Measurements from ENCODE around the gene AUTS2. TPM values are rescaled to one million over a fixed set of nuclear protein-coding genes. Genes with fewer than 3 reads are reported as not detected.

AUTS2 gene
- total RNA-seq, 5 donors from 2014 or later (not counting 1 experiment from before 2014, with no cell fraction given), result 10.6 to 66.2 (median 37.6) TPM

DNA sequence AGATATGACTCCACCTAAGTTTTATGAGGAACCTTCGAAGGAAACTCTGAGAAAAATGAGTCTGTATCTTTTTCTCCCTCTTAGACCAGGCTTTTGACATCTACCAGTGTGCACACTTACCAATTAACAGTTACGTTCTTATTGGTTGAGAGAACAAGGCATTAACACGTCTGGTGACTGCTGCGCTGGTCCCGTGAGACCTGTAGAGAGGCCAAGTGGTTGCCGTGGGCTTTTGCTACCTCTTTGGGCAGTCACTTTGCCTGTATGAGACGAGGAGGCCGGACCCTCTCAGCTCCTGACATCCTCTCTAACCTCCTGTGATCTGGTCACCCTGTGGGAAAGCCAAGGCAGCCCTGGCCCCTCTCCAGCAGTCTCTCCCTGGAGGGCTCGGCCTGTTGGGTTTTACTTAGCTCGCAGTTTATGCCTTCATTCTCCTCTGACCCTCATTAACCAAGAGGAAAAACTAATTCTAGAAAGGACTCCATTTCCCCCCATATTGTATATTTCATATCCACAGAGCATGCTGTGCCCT lies 1019.8 kb downstream of the AUTS2 start:
- DNase-seq (no peak), ATAC-seq (replicated peaks in 1 of 4) (no peak)
- Histone ChIP-seq H3K9me3 (no peaks in the 10 kb centered on the region), H3K27ac (ENCODE audit: low read length) (no peak overlapping the region), H3K27me3 (replicated peaks in 1 of 2; ENCODE audit: control insufficient read depth in 2 of 2, extremely low read depth in 1 of 2, insufficient read depth in 2 of 2, low read length in 1 of 2) (peaks cover 0 to 2% of the 10 kb centered on the region in 2 experiments), H3K4me1 (ENCODE audit: control insufficient read depth in 1 of 2, extremely low read depth in 1 of 2, insufficient read depth in 2 of 2, low read length in 2 of 2) (peaks cover 0 to 3% of the 10 kb centered on the region in 2 experiments), H3K36me3 (ENCODE audit: control insufficient read depth in 2 of 2, extremely low read depth in 1 of 2, insufficient read depth in 1 of 2, low read length in 1 of 2) (no peaks in the 10 kb centered on the region), H3K4me3 (ENCODE audit: control insufficient read depth in 1 of 2, extremely low read depth in 1 of 2, low read length in 1 of 2) (no peak overlapping the region)
- ChIA-PET POLR2A (no interaction called here), CTCF (no interaction called here)
- WGBS (ENCODE audit: insufficient coverage), result 84% methylated on average over 6 of the region's 10 CpGs
- H3K4me1 Mint-ChIP-seq, result no peaks in the 10 kb centered on the region
- H3K27me3 Mint-ChIP-seq, result no peaks in the 10 kb centered on the region
- H3K4me3 Mint-ChIP-seq, result no peak overlapping the region
- no peak overlapping the region for H3K27ac Mint-ChIP-seq
- H3K9me3 Mint-ChIP-seq, result no peaks in the 10 kb centered on the region
- H3K36me3 Mint-ChIP-seq, result no peaks in the 10 kb centered on the region

DNA sequence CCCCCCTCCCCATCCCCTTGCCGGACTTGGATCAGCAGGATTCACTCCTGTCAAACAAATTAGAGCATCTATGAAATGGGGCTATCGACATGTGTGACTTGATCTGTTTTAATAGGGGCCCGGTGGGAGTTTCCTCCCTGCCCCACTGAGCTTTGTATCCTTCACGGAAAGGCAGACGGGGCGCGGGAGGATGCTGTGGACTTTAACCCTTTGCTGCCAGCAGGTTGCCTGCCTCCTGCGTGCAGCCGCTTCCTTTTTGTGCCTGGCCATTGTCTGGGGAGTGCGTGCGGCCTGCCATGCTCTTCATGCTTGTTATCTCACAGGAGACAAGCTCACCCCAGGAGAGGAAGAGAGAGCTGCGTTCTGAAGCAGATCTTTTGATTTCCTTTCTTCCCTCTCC lies 1020.9 kb downstream of the AUTS2 start:
- Mint-ChIP-seq H3K27ac (no peak overlapping the region), H3K9me3 (no peaks in the 10 kb centered on the region), H3K4me1 (no peaks in the 10 kb centered on the region), H3K4me3 (no peak overlapping the region), H3K27me3 (no peaks in the 10 kb centered on the region), H3K36me3 (no peaks in the 10 kb centered on the region)
- WGBS (ENCODE audit: insufficient coverage), result 95% methylated on average over 9 of the region's 12 CpGs
- no peaks in the 10 kb centered on the region for H3K27me3 ChIP-seq (replicated peaks in 1 of 2; ENCODE audit: control insufficient read depth in 2 of 2, extremely low read depth in 1 of 2, insufficient read depth in 2 of 2, low read length in 1 of 2)
- no peaks in the 10 kb centered on the region for H3K9me3 ChIP-seq
- H3K4me1 ChIP-seq (ENCODE audit: control insufficient read depth in 1 of 2, extremely low read depth in 1 of 2, insufficient read depth in 2 of 2, low read length in 2 of 2), result peaks cover 0 to 3% of the 10 kb centered on the region in 2 experiments
- ATAC-seq (replicated peaks in 1 of 4) (no peak), DNase-seq (no peak)
- ChIA-PET POLR2A (no interaction called here), CTCF (interaction anchor here (0.6 to 0.9 kb wide), 3 partner anchors 79 to 214 kb away, joined by 4 to 8 read pairs (median 4); no protein-coding TSS in a partner anchor)
- no peak overlapping the region for H3K27ac ChIP-seq (ENCODE audit: low read length)
- H3K36me3 ChIP-seq (ENCODE audit: control insufficient read depth in 2 of 2, extremely low read depth in 1 of 2, insufficient read depth in 1 of 2, low read length in 1 of 2), result no peaks in the 10 kb centered on the region
- H3K4me3 ChIP-seq (ENCODE audit: control insufficient read depth in 1 of 2, extremely low read depth in 1 of 2, low read length in 1 of 2), result no peak overlapping the region

DNA sequence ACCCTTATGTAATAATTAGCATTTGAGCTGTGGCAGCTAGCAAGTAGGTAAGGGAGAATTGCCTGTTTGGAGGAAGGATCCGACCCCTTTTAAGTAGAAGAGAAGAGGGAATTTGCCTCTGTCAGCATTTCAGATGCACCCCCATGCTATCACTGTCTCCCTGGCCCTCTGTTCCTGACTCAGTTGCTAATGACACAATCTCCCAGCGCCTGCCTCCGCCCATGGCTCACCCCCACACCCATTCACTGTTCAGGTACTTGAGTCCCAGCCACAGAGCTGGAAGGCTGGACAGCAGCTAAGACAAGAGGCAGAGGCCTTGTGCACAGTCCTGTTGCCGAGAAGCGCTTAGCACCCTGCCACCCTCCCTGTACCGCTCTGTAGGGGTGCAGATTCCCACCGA lies 1021.4 kb downstream of the AUTS2 start:
- no peaks in the 10 kb centered on the region for H3K36me3 Mint-ChIP-seq
- no peak overlapping the region for H3K27ac Mint-ChIP-seq
- DNase-seq (no peak), ATAC-seq (replicated peaks in 1 of 4) (no peak)
- H3K9me3 Mint-ChIP-seq, result no peaks in the 10 kb centered on the region
- no peaks in the 10 kb centered on the region for H3K27me3 ChIP-seq (replicated peaks in 1 of 2; ENCODE audit: control insufficient read depth in 2 of 2, extremely low read depth in 1 of 2, insufficient read depth in 2 of 2, low read length in 1 of 2)
- H3K27ac ChIP-seq (ENCODE audit: low read length), result no peak overlapping the region
- H3K36me3 ChIP-seq (ENCODE audit: control insufficient read depth in 2 of 2, extremely low read depth in 1 of 2, insufficient read depth in 1 of 2, low read length in 1 of 2), result no peaks in the 10 kb centered on the region
- no peaks in the 10 kb centered on the region for H3K4me1 ChIP-seq (ENCODE audit: control insufficient read depth in 1 of 2, extremely low read depth in 1 of 2, insufficient read depth in 2 of 2, low read length in 2 of 2)
- H3K4me3 Mint-ChIP-seq, result no peak overlapping the region
- H3K4me3 ChIP-seq (ENCODE audit: control insufficient read depth in 1 of 2, extremely low read depth in 1 of 2, low read length in 1 of 2), result no peak overlapping the region
- CTCF ChIA-PET, result interaction anchor here (0.5 to 0.9 kb wide), 4 partner anchors 79 to 215 kb away, joined by 3 to 8 read pairs (median 4); no protein-coding TSS in a partner anchor
- POLR2A ChIA-PET, result no interaction called here
- WGBS (ENCODE audit: insufficient coverage), result 93% methylated on average over 6 of the region's 7 CpGs
- no peaks in the 10 kb centered on the region for H3K4me1 Mint-ChIP-seq
- H3K27me3 Mint-ChIP-seq, result no peaks in the 10 kb centered on the region
- no peaks in the 10 kb centered on the region for H3K9me3 ChIP-seq

DNA sequence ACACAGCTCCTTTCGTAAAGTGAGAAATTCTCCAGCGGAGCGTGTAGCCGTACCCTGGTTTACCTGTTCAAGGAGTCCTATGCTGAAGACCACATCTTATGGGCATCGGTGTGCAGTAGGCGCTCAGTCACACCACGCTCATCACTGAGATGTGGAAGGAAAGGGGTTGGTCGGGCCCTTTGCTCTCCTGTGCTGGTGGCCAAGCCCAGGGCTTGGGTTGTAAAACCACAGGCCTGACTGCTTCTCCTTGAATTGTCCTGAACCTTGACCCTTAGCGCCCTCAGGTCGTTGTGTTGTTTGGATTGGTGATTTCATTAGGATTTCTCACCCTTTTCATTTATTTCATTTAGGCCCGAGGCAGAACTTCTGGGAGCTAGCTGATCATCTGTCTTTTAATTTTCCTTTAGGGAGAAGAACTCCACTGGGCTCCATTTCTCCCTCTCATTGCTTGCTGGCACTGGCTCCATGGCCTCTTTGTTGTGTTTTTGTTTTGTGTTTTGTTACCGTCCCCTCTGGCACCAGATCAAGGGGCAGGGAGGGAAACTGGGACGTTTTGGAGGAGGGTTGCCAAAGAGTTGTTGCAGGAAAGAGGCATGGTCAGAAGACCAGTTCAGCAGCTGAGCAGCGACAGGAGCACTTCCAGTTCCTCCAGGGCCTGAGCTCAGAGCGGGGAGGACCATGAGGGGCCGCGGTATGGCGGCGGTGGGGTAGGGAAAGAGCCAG lies 1022.2 kb downstream of the AUTS2 start:
- H3K4me1 Mint-ChIP-seq, result no peaks in the 10 kb centered on the region
- no peaks in the 10 kb centered on the region for H3K4me1 ChIP-seq (ENCODE audit: control insufficient read depth in 1 of 2, extremely low read depth in 1 of 2, insufficient read depth in 2 of 2, low read length in 2 of 2)
- CTCF ChIA-PET, result no interaction called here
- 95% methylated on average over 14 of the region's 19 CpGs for WGBS (ENCODE audit: insufficient coverage)
- no peaks in the 10 kb centered on the region for H3K9me3 ChIP-seq
- H3K27ac Mint-ChIP-seq, result no peak overlapping the region
- no peaks in the 10 kb centered on the region for H3K36me3 Mint-ChIP-seq
- no peak overlapping the region for H3K4me3 ChIP-seq (ENCODE audit: control insufficient read depth in 1 of 2, extremely low read depth in 1 of 2, low read length in 1 of 2)
- H3K9me3 Mint-ChIP-seq, result no peaks in the 10 kb centered on the region
- H3K36me3 ChIP-seq (ENCODE audit: control insufficient read depth in 2 of 2, extremely low read depth in 1 of 2, insufficient read depth in 1 of 2, low read length in 1 of 2), result no peaks in the 10 kb centered on the region
- ATAC-seq (replicated peaks in 1 of 4) (no peak), DNase-seq (no peak)
- H3K27me3 ChIP-seq (replicated peaks in 1 of 2; ENCODE audit: control insufficient read depth in 2 of 2, extremely low read depth in 1 of 2, insufficient read depth in 2 of 2, low read length in 1 of 2), result no peaks in the 10 kb centered on the region
- POLR2A ChIA-PET, result no interaction called here
- H3K4me3 Mint-ChIP-seq, result no peak overlapping the region
- H3K27ac ChIP-seq (ENCODE audit: low read length), result no peak overlapping the region
- no peaks in the 10 kb centered on the region for H3K27me3 Mint-ChIP-seq

DNA sequence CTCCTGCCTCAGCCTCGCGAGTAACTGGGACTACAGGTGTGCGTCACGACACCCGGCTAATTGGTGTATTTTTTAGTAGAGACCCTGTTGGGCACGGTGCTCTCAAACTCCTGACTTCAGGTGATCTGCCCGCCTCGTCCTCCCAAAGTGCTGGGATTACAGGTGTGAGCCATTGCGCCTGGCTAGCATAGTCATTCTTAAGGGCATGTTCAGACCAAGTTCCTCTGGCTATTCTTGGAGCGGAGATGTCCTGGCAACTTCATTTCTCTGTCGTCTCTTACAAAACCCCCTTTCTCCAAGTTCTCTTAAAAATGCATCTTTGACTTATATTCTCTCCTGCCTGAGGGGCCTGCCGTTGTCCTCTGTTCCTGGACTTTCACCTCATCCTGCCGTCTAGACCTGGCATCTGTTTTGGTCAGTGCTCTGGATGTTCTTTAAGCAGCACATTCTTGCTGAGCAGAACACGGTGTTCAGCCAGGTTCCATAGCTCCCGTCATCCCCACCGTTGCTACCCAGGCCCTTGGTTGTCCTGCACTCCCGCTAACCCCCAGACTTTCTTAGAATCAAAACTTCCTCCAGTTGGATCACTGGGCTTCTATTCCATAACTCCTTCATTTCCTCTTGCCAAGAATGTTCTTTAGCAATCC lies 1023.8 kb downstream of the AUTS2 start:
- ATAC-seq (replicated peaks in 1 of 4), result no peak
- POLR2A ChIA-PET, result no interaction called here
- Histone ChIP-seq H3K36me3 (ENCODE audit: control insufficient read depth in 2 of 2, extremely low read depth in 1 of 2, insufficient read depth in 1 of 2, low read length in 1 of 2) (no peaks in the 10 kb centered on the region), H3K4me3 (ENCODE audit: control insufficient read depth in 1 of 2, extremely low read depth in 1 of 2, low read length in 1 of 2) (no peak overlapping the region), H3K4me1 (ENCODE audit: control insufficient read depth in 1 of 2, extremely low read depth in 1 of 2, insufficient read depth in 2 of 2, low read length in 2 of 2) (no peaks in the 10 kb centered on the region), H3K9me3 (no peaks in the 10 kb centered on the region), H3K27ac (ENCODE audit: low read length) (no peak overlapping the region), H3K27me3 (replicated peaks in 1 of 2; ENCODE audit: control insufficient read depth in 2 of 2, extremely low read depth in 1 of 2, insufficient read depth in 2 of 2, low read length in 1 of 2) (no peaks in the 10 kb centered on the region)
- DNase-seq, result no peak
- CTCF ChIA-PET, result no interaction called here
- Mint-ChIP-seq H3K27ac (no peak overlapping the region), H3K4me3 (no peak overlapping the region), H3K36me3 (no peaks in the 10 kb centered on the region), H3K4me1 (no peaks in the 10 kb centered on the region), H3K9me3 (peaks cover 0 to 4% (median 0%) of the 10 kb centered on the region in 3 donors), H3K27me3 (no peaks in the 10 kb centered on the region)
- 80% methylated on average over 11 of the region's 17 CpGs for WGBS (ENCODE audit: insufficient coverage)

DNA sequence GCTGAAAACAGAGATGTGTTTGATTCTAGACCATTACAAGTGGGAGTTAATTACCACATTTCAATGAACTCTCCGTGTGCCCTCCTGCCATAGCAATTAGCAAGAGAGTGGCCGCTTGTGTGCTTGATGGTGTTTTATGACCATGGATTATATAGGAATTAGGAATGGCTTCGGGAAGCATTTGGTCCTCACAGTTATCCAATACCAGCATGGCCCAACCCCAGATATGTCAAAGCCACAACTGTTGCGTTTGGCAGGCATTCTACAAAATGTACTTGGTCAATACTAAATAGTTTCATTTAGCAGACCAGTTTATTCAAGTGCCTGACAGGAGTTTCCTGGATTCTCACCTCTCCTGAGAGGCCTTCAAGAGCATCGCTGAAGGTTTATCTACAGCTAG lies 1024.7 kb downstream of the AUTS2 start:
- no peak overlapping the region for H3K4me3 ChIP-seq (ENCODE audit: control insufficient read depth in 1 of 2, extremely low read depth in 1 of 2, low read length in 1 of 2)
- CTCF ChIA-PET, result no interaction called here
- Mint-ChIP-seq H3K36me3 (no peaks in the 10 kb centered on the region), H3K9me3 (peaks cover 0 to 4% (median 0%) of the 10 kb centered on the region in 3 donors), H3K4me1 (no peaks in the 10 kb centered on the region), H3K27ac (no peak overlapping the region), H3K27me3 (no peaks in the 10 kb centered on the region), H3K4me3 (no peak overlapping the region)
- H3K27me3 ChIP-seq (replicated peaks in 1 of 2; ENCODE audit: control insufficient read depth in 2 of 2, extremely low read depth in 1 of 2, insufficient read depth in 2 of 2, low read length in 1 of 2), result no peaks in the 10 kb centered on the region
- POLR2A ChIA-PET, result no interaction called here
- DNase-seq, result no peak
- no peaks in the 10 kb centered on the region for H3K9me3 ChIP-seq
- no peak for ATAC-seq (replicated peaks in 1 of 4)
- H3K4me1 ChIP-seq (ENCODE audit: control insufficient read depth in 1 of 2, extremely low read depth in 1 of 2, insufficient read depth in 2 of 2, low read length in 2 of 2), result no peaks in the 10 kb centered on the region
- H3K27ac ChIP-seq (ENCODE audit: low read length), result no peak overlapping the region
- no CpG with 5 or more reads among the region's 5 CpGs for WGBS (ENCODE audit: insufficient coverage)
- H3K36me3 ChIP-seq (ENCODE audit: control insufficient read depth in 2 of 2, extremely low read depth in 1 of 2, insufficient read depth in 1 of 2, low read length in 1 of 2), result no peaks in the 10 kb centered on the region

All from T-cell (primary cell).